A549 (cell line): Measurements from ENCODE around the gene RBPJ.

Experiments used
- BCL3 ChIP-seq: fragments of >200 bp; sonication (Bioruptor Twin); formaldehyde crosslinking; IDR thresholded peaks from 3 replicates; pipeline ENCODE4 v1.6.1; 2016
- CTCF ChIP-seq: fragments of >200 bp; sonication (Bioruptor Twin); formaldehyde crosslinking; IDR thresholded peaks from 3 replicates; pipeline ENCODE4 v1.5.1; 2016
- ELK1 ChIP-seq: fragments of 150-350 bp; IDR thresholded peaks from 2 replicates; pipeline ENCODE4 v1.6.1; 2014; ENCODE audit warnings: low read depth, mild to moderate bottlenecking, low read length
- HES2 ChIP-seq: fragments of >200 bp; sonication (Bioruptor Twin); formaldehyde crosslinking; IDR thresholded peaks from 2 replicates; pipeline ENCODE4 v1.6.1; 2016
- KDM5A ChIP-seq: fragments of 200-600 bp; sonication (generic); IDR thresholded peaks from 2 replicates; pipeline ENCODE4 v1.6.1; 2016; ENCODE audit warnings: antibody characterized with exemption, mild to moderate bottlenecking
- MAX ChIP-seq: IDR thresholded peaks from 2 replicates; pipeline ENCODE4 v1.6.1; 2012
- POLR2A ChIP-seq: IDR thresholded peaks from 2 replicates; pipeline ENCODE4 v1.6.1; 2012; ENCODE audit warnings: mild to moderate bottlenecking, low read length
- RCOR1 ChIP-seq: fragments of 150-350 bp; IDR thresholded peaks from 2 replicates; pipeline ENCODE4 v1.6.1; 2014; ENCODE audit warnings: antibody characterized with exemption, low read length, low read depth
- SREBF2 ChIP-seq: fragments of 450-650 bp; IDR thresholded peaks from 2 replicates; pipeline ENCODE4 v1.6.1; 2014; ENCODE audit warnings: mild to moderate bottlenecking, moderate library complexity
- USF2 ChIP-seq: fragments of 450-650 bp; IDR thresholded peaks from 2 replicates; pipeline ENCODE4 v1.6.1; 2014; ENCODE audit warnings: antibody characterized with exemption

GRCh38 chr4:26290321-26290720, 30.5 kb upstream of the RBPJ start:
- TF ChIP-seq HES2, result no peak
- TF ChIP-seq POLR2A, result no peak
- TF ChIP-seq CTCF, result no peak
- no peak for TF ChIP-seq ELK1
- no peak for TF ChIP-seq BCL3
- no peak for TF ChIP-seq KDM5A
- no peak for TF ChIP-seq USF2
- no peak for TF ChIP-seq SREBF2
- TF ChIP-seq MAX, result no peak
- no peak for TF ChIP-seq RCOR1
